Measurements from ENCODE around the gene LCE6A. TPM values are rescaled to one million over a fixed set of nuclear protein-coding genes. Genes with fewer than 3 reads are reported as not detected.

The LCE6A gene
- total RNA-seq, 1 donor from 2014 or later: not detected

DNA sequence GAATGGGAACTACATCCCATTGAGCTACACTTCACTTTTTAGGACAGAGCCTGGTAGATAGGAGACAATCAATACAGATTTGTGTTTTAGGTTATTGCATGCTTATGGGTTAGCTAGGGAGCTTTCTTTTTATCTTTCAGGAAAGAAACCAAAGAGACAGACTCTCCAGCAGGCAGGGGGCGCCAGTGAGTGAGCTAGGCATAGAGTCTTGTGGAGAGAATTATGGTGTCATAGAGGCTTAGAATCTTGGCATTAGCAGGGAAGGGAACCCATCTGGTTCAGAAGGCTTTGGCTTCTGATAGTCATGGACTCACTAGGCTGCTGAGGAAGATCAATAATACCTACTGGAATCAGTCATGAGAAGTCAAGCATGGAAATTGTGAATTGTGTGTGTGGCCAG lies 35.4 kb downstream of the LCE6A start, which contains the start of gene SMCP:
Gene SMCP (plus strand): TSS at position 281 of the 400 bp plus-strand sequence. CDS start 6,101 bp downstream, outside the sequence.
- no peak within 1 kb of the TSS for H3K27ac ChIP-seq
- no peaks in the 10 kb centered on the region for H3K79me2 ChIP-seq (ENCODE audit: low read depth)
- H2AFZ ChIP-seq (replicated peaks): no peak within 1 kb of the TSS
- H3K4me1 Mint-ChIP-seq: no peaks in the 10 kb centered on the region
- H3K36me3 ChIP-seq: no peaks in the 10 kb centered on the region
- H3K4me3 Mint-ChIP-seq: no peak within 1 kb of the TSS
- no peak within 1 kb of the TSS for H3K27ac Mint-ChIP-seq
- peaks cover 21% of the 10 kb centered on the region for H3K9me3 Mint-ChIP-seq
- no peaks in the 10 kb centered on the region for H3K27me3 ChIP-seq
- H3K4me1 ChIP-seq: no peaks in the 10 kb centered on the region
- no peaks in the 10 kb centered on the region for H3F3A ChIP-seq (ENCODE audit: low read depth)
- TF ChIP-seq EZH2phosphoT487 (IDR thresholded peaks at IDR 0.05): no peak
- TF ChIP-seq, protein P1, sequence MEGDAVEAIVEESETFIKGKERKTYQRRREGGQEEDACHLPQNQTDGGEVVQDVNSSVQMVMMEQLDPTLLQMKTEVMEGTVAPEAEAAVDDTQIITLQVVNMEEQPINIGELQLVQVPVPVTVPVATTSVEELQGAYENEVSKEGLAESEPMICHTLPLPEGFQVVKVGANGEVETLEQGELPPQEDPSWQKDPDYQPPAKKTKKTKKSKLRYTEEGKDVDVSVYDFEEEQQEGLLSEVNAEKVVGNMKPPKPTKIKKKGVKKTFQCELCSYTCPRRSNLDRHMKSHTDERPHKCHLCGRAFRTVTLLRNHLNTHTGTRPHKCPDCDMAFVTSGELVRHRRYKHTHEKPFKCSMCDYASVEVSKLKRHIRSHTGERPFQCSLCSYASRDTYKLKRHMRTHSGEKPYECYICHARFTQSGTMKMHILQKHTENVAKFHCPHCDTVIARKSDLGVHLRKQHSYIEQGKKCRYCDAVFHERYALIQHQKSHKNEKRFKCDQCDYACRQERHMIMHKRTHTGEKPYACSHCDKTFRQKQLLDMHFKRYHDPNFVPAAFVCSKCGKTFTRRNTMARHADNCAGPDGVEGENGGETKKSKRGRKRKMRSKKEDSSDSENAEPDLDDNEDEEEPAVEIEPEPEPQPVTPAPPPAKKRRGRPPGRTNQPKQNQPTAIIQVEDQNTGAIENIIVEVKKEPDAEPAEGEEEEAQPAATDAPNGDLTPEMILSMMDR (IDR thresholded peaks at IDR 0.05): no peak
- no peak for TF ChIP-seq EZH2 (IDR thresholded peaks at IDR 0.05)
- no peak for DNase-seq (ENCODE audit: low spot score)
- H3K4me3 ChIP-seq: no peak within 1 kb of the TSS
- no peak within 1 kb of the TSS for H3K9ac ChIP-seq
- H3K4me2 ChIP-seq: no peak within 1 kb of the TSS
- H3K36me3 Mint-ChIP-seq: no peaks in the 10 kb centered on the region
- H3K27me3 Mint-ChIP-seq (ENCODE audit: insufficient read depth, low read depth): peaks cover 4% of the 10 kb centered on the region
- peaks cover 13% of the 10 kb centered on the region for H3K9me3 ChIP-seq (ENCODE audit: low read depth)
- no peaks in the 10 kb centered on the region for H4K20me1 ChIP-seq (ENCODE audit: low read depth)

- Histone ChIP-seq H3K36me3 (no peaks in the 10 kb centered on the region), H3K4me1 (no peaks in the 10 kb centered on the region), H3K9me3 (ENCODE audit: low read depth) (peaks cover 5% of the 10 kb centered on the region), H3K4me3 (no peak overlapping the region), H3K9ac (no peak overlapping the region), H3F3A (ENCODE audit: low read depth) (no peaks in the 10 kb centered on the region), H3K27ac (no peak overlapping the region), H3K79me2 (ENCODE audit: low read depth) (no peaks in the 10 kb centered on the region), H3K27me3 (no peaks in the 10 kb centered on the region), H2AFZ (replicated peaks) (no peak overlapping the region), H3K4me2 (no peak overlapping the region), H4K20me1 (ENCODE audit: low read depth) (no peaks in the 10 kb centered on the region)
- H3K4me1 Mint-ChIP-seq: no peaks in the 10 kb centered on the region
- DNase-seq (ENCODE audit: low spot score): no peak
- TF ChIP-seq EZH2phosphoT487 (IDR thresholded peaks at IDR 0.05): no peak
- no peak for TF ChIP-seq EZH2 (IDR thresholded peaks at IDR 0.05)
- TF ChIP-seq, protein P1 (IDR thresholded peaks at IDR 0.05): no peak
- H3K27ac Mint-ChIP-seq: no peak overlapping the region
- peaks cover 4% of the 10 kb centered on the region for H3K27me3 Mint-ChIP-seq (ENCODE audit: insufficient read depth, low read depth)
- peaks cover 21% of the 10 kb centered on the region for H3K9me3 Mint-ChIP-seq
- no peaks in the 10 kb centered on the region for H3K36me3 Mint-ChIP-seq
- no peak overlapping the region for H3K4me3 Mint-ChIP-seq
Observed at GRCh38 chr1:152879559-152880198, 37.0 kb downstream of the LCE6A start.

DNA sequence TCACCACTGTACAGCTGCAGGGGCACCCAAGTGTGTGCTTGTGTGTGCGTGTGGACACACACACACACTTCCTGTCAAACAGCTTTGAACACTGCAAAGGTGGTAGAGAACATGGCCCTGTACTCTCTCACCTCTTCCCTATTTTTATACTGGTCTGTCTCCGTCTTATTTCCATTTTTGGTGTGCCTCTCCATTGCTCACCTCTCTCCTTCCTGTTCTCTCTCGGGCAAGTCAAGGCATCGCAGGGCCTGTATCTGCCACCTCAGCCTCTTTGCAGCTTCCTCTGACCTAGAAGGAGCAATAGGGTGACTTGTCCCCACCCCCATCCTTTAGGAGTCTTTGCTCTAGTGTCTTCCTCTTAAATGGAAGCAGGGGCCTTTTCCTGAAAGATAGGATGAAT lies 37.7 kb downstream of the LCE6A start:
- H3K9me3 Mint-ChIP-seq: peaks cover 21% of the 10 kb centered on the region
- Histone ChIP-seq H3K36me3 (no peaks in the 10 kb centered on the region), H3K9me3 (ENCODE audit: low read depth) (peaks cover 5% of the 10 kb centered on the region), H3K27ac (no peak overlapping the region), H4K20me1 (ENCODE audit: low read depth) (no peaks in the 10 kb centered on the region), H3K4me1 (no peaks in the 10 kb centered on the region), H3K4me2 (no peak overlapping the region), H3K27me3 (no peaks in the 10 kb centered on the region), H3K9ac (no peak overlapping the region), H3K4me3 (no peak overlapping the region), H3F3A (ENCODE audit: low read depth) (no peaks in the 10 kb centered on the region), H2AFZ (replicated peaks) (no peak overlapping the region), H3K79me2 (ENCODE audit: low read depth) (no peaks in the 10 kb centered on the region)
- H3K27ac Mint-ChIP-seq: no peak overlapping the region
- no peaks in the 10 kb centered on the region for H3K4me1 Mint-ChIP-seq
- no peak overlapping the region for H3K4me3 Mint-ChIP-seq
- no peak for DNase-seq (ENCODE audit: low spot score)
- TF ChIP-seq EZH2 (IDR thresholded peaks at IDR 0.05): no peak
- peaks cover 4% of the 10 kb centered on the region for H3K27me3 Mint-ChIP-seq (ENCODE audit: insufficient read depth, low read depth)
- no peaks in the 10 kb centered on the region for H3K36me3 Mint-ChIP-seq

DNA sequence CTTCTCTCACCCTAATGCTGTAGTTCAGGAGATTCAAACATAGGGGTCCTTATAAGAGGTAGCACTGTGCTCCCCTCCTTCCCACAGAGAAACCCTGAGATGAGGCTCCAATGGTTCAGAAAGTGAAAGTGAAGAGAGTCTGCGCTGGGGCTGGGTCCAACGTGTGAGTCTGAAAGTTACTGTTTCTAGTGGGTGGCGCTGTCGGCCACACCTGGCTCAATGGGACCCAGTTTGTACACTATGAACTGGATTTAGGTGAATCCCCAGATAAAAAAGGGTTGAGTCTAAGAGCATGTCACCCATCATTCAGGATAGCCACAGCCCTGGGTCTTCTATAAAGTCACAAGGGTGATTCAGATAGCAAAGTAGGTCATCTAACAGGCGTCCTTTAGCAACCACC lies 38.3 kb downstream of the LCE6A start:
- H3K36me3 ChIP-seq: no peaks in the 10 kb centered on the region
- no peak overlapping the region for H3K27ac ChIP-seq
- Mint-ChIP-seq H3K4me1 (no peaks in the 10 kb centered on the region), H3K36me3 (no peaks in the 10 kb centered on the region), H3K27me3 (ENCODE audit: insufficient read depth, low read depth) (peaks cover 4% of the 10 kb centered on the region), H3K9me3 (peaks cover 21% of the 10 kb centered on the region), H3K4me3 (no peak overlapping the region), H3K27ac (no peak overlapping the region)
- no peaks in the 10 kb centered on the region for H4K20me1 ChIP-seq (ENCODE audit: low read depth)
- H3K4me2 ChIP-seq: no peak overlapping the region
- DNase-seq (ENCODE audit: low spot score): no peak
- TF ChIP-seq EZH2 (IDR thresholded peaks at IDR 0.05): no peak
- TF ChIP-seq EZH2phosphoT487 (IDR thresholded peaks at IDR 0.05): no peak
- TF ChIP-seq, protein P1 (IDR thresholded peaks at IDR 0.05): no peak
- H3K9ac ChIP-seq: no peak overlapping the region
- H3K27me3 ChIP-seq: no peaks in the 10 kb centered on the region
- H3K4me1 ChIP-seq: no peaks in the 10 kb centered on the region
- H3K79me2 ChIP-seq (ENCODE audit: low read depth): no peaks in the 10 kb centered on the region
- H3K4me3 ChIP-seq: no peak overlapping the region
- peaks cover 7% of the 10 kb centered on the region for H3K9me3 ChIP-seq (ENCODE audit: low read depth)
- no peak overlapping the region for H2AFZ ChIP-seq (replicated peaks)
- no peaks in the 10 kb centered on the region for H3F3A ChIP-seq (ENCODE audit: low read depth)
